MCF 10A (cell line): ENCODE measurements around the gene TMEM164. TPM values are rescaled to one million over a fixed set of nuclear protein-coding genes. Genes with fewer than 3 reads are reported as not detected.
A peak's percentile ranks its signal among the peaks of the same experiment; 100 is the strongest.

Experiments used
- BruUV-seq: library from RNA; stranded (reverse); fragments of 400-500 nt; replicated peaks from 2 replicates; lab custom pipeline; 2021; lab: Mats Ljungman, UMichigan
- CTCF ChIA-PET: fragments of 300-600 bp; sonication (Branson Sonifier 250); formaldehyde crosslinking; extraction: SDS; loops from one replicate; lab custom pipeline; 2021; ENCODE audit warnings: antibody characterized with exemption, inconsistent platforms; lab: Yijun Ruan, JAX
- POLR2A ChIA-PET: fragments of 300-600, 350-650 bp; sonication (Branson Sonifier 250); formaldehyde crosslinking; extraction: SDS; loops from one replicate; lab custom pipeline; 2020; ENCODE audit warnings: antibody characterized with exemption, inconsistent platforms; lab: Yijun Ruan, JAX
- DNase-seq: peaks from one replicate; pipeline ENCODE4 v3.0.0-alpha.2; 2018; ENCODE audit not compliant: unreplicated experiment
- H3K27ac Mint-ChIP-seq: one replicate; pipeline ENCODE4 v1.8.0; 2022; ENCODE audit warnings: mild to moderate bottlenecking, low read depth, mixed read lengths; ENCODE audit not compliant: unreplicated experiment
- H3K27me3 Mint-ChIP-seq: one replicate; pipeline ENCODE4 v1.8.0; 2022; ENCODE audit warnings: mixed read lengths; ENCODE audit not compliant: insufficient read depth, unreplicated experiment
- H3K36me3 Mint-ChIP-seq: one replicate; pipeline ENCODE4 v1.8.0; 2022; ENCODE audit warnings: mild to moderate bottlenecking, moderate library complexity, mixed read lengths; ENCODE audit not compliant: insufficient read depth, unreplicated experiment
- H3K4me1 Mint-ChIP-seq: one replicate; pipeline ENCODE4 v1.8.0; 2022; ENCODE audit warnings: mixed read lengths; ENCODE audit not compliant: insufficient read depth, unreplicated experiment
- H3K4me3 Mint-ChIP-seq: one replicate; pipeline ENCODE4 v1.8.0; 2022; ENCODE audit warnings: mild to moderate bottlenecking, moderate library complexity, mixed read lengths; ENCODE audit not compliant: unreplicated experiment
- H3K9me3 Mint-ChIP-seq: one replicate; pipeline ENCODE4 v1.8.0; 2022; ENCODE audit warnings: mixed read lengths; ENCODE audit not compliant: unreplicated experiment
- CTCF ChIP-seq: fragments of 200-600 bp; IDR thresholded peaks from one replicate; pipeline ENCODE4 v1.8.0; 2022; ENCODE audit warnings: antibody characterized with exemption, mild to moderate bottlenecking; ENCODE audit not compliant: unreplicated experiment
- intact Hi-C: fragments of 100-400 bp; cut with micrococcal nuclease; formaldehyde crosslinking; loops from 2 replicates; pipeline ENCODE4 v1.14.1; 2022
- total RNA-seq: library from RNA; stranded (reverse); gene quantifications from 2 replicates; pipeline ENCODE4 v1.2.3, GENCODE V29; 2022

Gene TMEM164
- total RNA-seq, 1 experiment from 2014 or later: 39.2 TPM

GRCh38 chrX:110046001-110046400 lies 43.1 kb downstream of the TMEM164 start:
- H3K9me3 Mint-ChIP-seq: no peaks in the 10 kb centered on the region
- no peak overlapping the region for H3K4me3 Mint-ChIP-seq
- peaks cover 75% of the 10 kb centered on the region for H3K27me3 Mint-ChIP-seq
- H3K27ac Mint-ChIP-seq: no peak overlapping the region
- intact Hi-C loops: loop anchor here (1.0 kb wide), 1 partner anchor 100 kb away; no protein-coding TSS in a partner anchor
- CTCF ChIA-PET: interaction anchor here (1.2 to 3.2 kb wide), 4 partner anchors 8 to 101 kb away, joined by 3 to 10 read pairs (median 4); no protein-coding TSS in a partner anchor
- H3K4me1 Mint-ChIP-seq: no peaks in the 10 kb centered on the region
- BruUV-seq: no TSS peak
- POLR2A ChIA-PET: no interaction called here
- DNase-seq: no peak
- no peak for TF ChIP-seq CTCF
- H3K36me3 Mint-ChIP-seq: no peaks in the 10 kb centered on the region

- no peak for DNase-seq
- no TSS peak for BruUV-seq
- CTCF ChIA-PET: interaction anchor here (0.6 kb wide), 1 partner anchor 13 kb away, joined by 3 read pairs; no protein-coding TSS in a partner anchor
- Mint-ChIP-seq H3K27ac (no peak overlapping the region), H3K36me3 (peaks cover 2% of the 10 kb centered on the region), H3K27me3 (peaks cover 77% of the 10 kb centered on the region), H3K9me3 (no peaks in the 10 kb centered on the region), H3K4me1 (no peaks in the 10 kb centered on the region), H3K4me3 (no peak overlapping the region)
- POLR2A ChIA-PET: interaction anchor here (1.3 kb wide), 1 partner anchor 15 kb away, joined by 3 read pairs; no protein-coding TSS in a partner anchor
- TF ChIP-seq CTCF: no peak
- intact Hi-C loops: loop anchor here (1.0 kb wide), 1 partner anchor 99 kb away; no protein-coding TSS in a partner anchor
These were observed 44.1 kb downstream of the TMEM164 start for GRCh38 chrX:110046971-110047370.

- Mint-ChIP-seq H3K27me3 (peaks cover 87% of the 10 kb centered on the region), H3K9me3 (no peaks in the 10 kb centered on the region), H3K4me1 (no peaks in the 10 kb centered on the region), H3K36me3 (peaks cover 12% of the 10 kb centered on the region), H3K4me3 (no peak overlapping the region), H3K27ac (no peak overlapping the region)
- BruUV-seq: no TSS peak
- intact Hi-C loops: no loop called here
- CTCF ChIA-PET: interaction anchor here (0.6 to 1.2 kb wide), 2 partner anchors 15 to 94 kb away, joined by 4 read pairs; no protein-coding TSS in a partner anchor
- POLR2A ChIA-PET: interaction anchor here (0.7 kb wide), 1 partner anchor 23 kb away, joined by 4 read pairs; no protein-coding TSS in a partner anchor
- DNase-seq: peak; percentile 24
- no peak for TF ChIP-seq CTCF
These were observed 46.2 kb downstream of the TMEM164 start for GRCh38 chrX:110049096-110049495.

GRCh38 chrX:110050386-110050785 lies 47.5 kb downstream of the TMEM164 start:
- Mint-ChIP-seq H3K27me3 (peaks cover 85% of the 10 kb centered on the region), H3K9me3 (no peaks in the 10 kb centered on the region), H3K36me3 (peaks cover 16% of the 10 kb centered on the region), H3K27ac (no peak overlapping the region), H3K4me3 (no peak overlapping the region), H3K4me1 (peaks cover 1% of the 10 kb centered on the region)
- intact Hi-C loops: no loop called here
- BruUV-seq: no TSS peak
- no peak for DNase-seq
- POLR2A ChIA-PET: interaction anchor here (1.2 to 1.5 kb wide), 2 partner anchors 13 to 24 kb away, joined by 3 to 4 read pairs; no protein-coding TSS in a partner anchor
- no peak for TF ChIP-seq CTCF
- CTCF ChIA-PET: no interaction called here
